ENCODE measurements around the gene ARHGEF38.

DNA sequence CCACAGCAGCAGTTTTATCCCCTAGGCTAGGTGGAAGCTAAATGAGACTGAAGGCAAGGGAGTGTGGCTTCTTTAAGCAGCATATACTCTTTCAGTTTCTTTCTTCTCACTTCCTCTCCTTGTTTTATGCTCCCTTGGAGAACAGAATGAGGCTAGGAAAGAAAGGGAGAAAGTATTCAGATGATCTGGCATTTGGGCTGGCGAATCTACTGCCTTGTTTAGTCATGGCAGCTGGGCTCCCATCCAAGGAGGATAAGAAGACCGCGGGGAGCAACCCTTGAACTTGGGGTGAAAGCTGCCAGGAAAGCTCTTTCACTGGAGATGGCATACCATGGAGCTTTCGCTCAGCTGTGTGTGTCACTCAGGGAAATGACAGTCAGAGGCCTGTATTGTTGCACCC, 72.1 kb downstream of the ARHGEF38 start:
- TF ChIP-seq, protein P1, sequence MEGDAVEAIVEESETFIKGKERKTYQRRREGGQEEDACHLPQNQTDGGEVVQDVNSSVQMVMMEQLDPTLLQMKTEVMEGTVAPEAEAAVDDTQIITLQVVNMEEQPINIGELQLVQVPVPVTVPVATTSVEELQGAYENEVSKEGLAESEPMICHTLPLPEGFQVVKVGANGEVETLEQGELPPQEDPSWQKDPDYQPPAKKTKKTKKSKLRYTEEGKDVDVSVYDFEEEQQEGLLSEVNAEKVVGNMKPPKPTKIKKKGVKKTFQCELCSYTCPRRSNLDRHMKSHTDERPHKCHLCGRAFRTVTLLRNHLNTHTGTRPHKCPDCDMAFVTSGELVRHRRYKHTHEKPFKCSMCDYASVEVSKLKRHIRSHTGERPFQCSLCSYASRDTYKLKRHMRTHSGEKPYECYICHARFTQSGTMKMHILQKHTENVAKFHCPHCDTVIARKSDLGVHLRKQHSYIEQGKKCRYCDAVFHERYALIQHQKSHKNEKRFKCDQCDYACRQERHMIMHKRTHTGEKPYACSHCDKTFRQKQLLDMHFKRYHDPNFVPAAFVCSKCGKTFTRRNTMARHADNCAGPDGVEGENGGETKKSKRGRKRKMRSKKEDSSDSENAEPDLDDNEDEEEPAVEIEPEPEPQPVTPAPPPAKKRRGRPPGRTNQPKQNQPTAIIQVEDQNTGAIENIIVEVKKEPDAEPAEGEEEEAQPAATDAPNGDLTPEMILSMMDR (IDR thresholded peaks at IDR 0.05) = no peak
- TF ChIP-seq POLR2A (IDR thresholded peaks at IDR 0.05) = no peak

Data from body of pancreas (tissue), 4 donors.